Memory B cell (primary cell): ENCODE data around the gene ARHGEF40.
A peak's percentile ranks its signal among the peaks of the same experiment; 100 is the strongest.

Experiments used
- ATAC-seq: fragments of 150-1000 bp; cut with Tn5 transposase; 2 replicates; pipeline ENCODE4 v1.10.0; 2021; ENCODE audit warnings: low read depth, mild to moderate bottlenecking, moderate library complexity
- DNase-seq, 2 donors: peaks; one replicate each; pipeline ENCODE4 v3.0.0; 2022; ENCODE audit warnings: low spot score in 2 of 2
- H3K27ac Mint-ChIP-seq: one replicate; pipeline ENCODE4 v1.8.0; 2022; ENCODE audit warnings: mild to moderate bottlenecking, moderate library complexity, mixed read lengths
- H3K27me3 Mint-ChIP-seq: one replicate; pipeline ENCODE4 v1.8.0; 2022; ENCODE audit warnings: mixed read lengths
- H3K36me3 Mint-ChIP-seq: one replicate; pipeline ENCODE4 v1.8.0; 2022; ENCODE audit warnings: mild to moderate bottlenecking, mixed read lengths
- H3K4me1 Mint-ChIP-seq: one replicate; pipeline ENCODE4 v1.8.0; 2022; ENCODE audit warnings: mixed read lengths
- H3K4me3 Mint-ChIP-seq: one replicate; pipeline ENCODE4 v1.8.0; 2022; ENCODE audit warnings: mild to moderate bottlenecking, moderate library complexity, mixed read lengths
- H3K9me3 Mint-ChIP-seq: one replicate; pipeline ENCODE4 v1.8.0; 2022; ENCODE audit warnings: mixed read lengths

The ARHGEF40 gene

DNA sequence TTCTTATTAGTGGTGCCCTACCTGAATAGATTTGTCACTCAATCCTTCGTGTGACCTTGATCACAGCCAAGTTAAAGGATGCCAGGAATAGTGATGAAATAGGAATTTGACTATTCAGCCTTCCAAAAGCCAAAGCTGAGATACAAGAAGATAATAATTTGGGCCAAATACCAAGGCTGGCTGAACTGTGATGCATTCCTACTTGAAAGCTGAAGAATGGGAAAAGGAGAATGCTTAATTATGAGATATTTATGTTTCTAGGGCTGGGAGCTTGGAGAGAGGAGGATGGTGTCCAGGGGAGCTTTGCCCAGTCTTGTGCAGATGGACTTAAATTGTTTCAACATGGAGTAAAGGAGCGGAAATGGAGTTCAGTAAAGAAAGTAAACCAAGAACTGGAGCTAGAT, 22.7 kb upstream of the ARHGEF40 start:
- Mint-ChIP-seq H3K9me3 (no peaks in the 10 kb centered on the region), H3K4me1 (no peaks in the 10 kb centered on the region), H3K27ac (no peak overlapping the region), H3K36me3 (no peaks in the 10 kb centered on the region), H3K4me3 (no peak overlapping the region), H3K27me3 (peaks cover 26% of the 10 kb centered on the region)
- DNase-seq = no peak
- no peak for ATAC-seq

DNA sequence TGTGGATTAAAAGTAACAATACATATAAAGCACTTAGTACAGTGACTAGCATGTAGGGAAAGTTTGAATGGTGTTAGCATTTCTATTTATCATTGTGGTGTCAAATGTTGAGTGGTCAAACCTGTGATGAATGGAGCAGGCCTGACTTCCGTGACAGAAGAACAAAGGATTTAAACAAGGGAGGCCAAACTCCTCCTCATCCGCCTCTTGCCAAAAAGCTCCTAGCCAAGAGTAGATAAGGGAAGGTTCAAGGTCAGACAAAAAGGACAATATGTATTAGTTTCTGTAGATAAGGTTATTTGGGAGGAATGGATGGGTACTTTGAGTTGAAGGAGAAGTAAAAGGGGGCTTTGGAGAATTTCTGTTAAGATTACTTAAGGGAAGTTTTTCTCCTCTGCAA, 21.5 kb upstream of the ARHGEF40 start:
- Mint-ChIP-seq H3K27me3 (peaks cover 22% of the 10 kb centered on the region), H3K27ac (no peak overlapping the region), H3K9me3 (no peaks in the 10 kb centered on the region), H3K4me3 (no peak overlapping the region), H3K4me1 (no peaks in the 10 kb centered on the region), H3K36me3 (no peaks in the 10 kb centered on the region)
- no peak for ATAC-seq
- DNase-seq = no peak

DNA sequence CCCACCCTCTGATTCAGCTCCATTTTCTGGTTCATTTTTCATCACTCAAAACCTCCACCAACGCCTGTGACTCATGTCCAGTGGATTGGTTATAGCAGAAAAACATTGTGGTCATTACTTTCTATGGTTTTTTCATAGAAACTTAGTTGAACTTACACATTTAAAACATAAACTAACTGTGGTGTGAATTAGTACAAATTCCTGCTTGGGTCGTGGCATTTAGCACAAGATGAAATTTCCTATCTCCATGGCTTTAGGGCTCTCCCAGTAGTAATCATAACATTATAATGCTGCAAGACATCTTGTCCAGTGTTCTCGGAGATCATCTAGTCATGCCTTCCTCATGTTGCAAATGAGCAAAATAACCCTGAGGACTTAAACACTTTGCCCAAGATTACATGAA, 20.8 kb upstream of the ARHGEF40 start:
- no peak overlapping the region for H3K4me3 Mint-ChIP-seq

DNA sequence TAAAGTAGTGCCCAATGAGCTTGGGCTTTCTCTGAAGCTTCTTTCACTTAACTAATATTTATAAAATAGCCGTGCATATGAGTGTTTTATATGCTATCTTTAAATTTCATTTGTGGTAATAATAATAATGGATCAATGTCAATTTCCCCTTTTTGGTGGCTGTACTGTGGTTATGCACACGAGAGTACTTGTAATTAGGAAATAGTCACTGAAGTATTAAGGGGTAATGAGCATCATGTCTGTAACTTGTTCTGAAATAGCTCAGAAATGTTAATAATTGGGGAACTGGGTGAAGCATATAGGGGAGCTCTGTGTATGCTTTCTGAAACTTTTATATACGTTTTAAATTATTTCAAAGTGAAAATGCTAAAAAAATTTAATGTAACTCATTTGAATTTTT, 19.5 kb upstream of the ARHGEF40 start:
- DNase-seq (no peak), ATAC-seq (peak; percentile 52)
- H3K27ac Mint-ChIP-seq = no peak overlapping the region
- H3K36me3 Mint-ChIP-seq = no peaks in the 10 kb centered on the region
- H3K27me3 Mint-ChIP-seq = peaks cover 14% of the 10 kb centered on the region
- no peaks in the 10 kb centered on the region for H3K4me1 Mint-ChIP-seq
- no peak overlapping the region for H3K4me3 Mint-ChIP-seq
- no peaks in the 10 kb centered on the region for H3K9me3 Mint-ChIP-seq

More for the DNA sequence above, 20.8 kb upstream of the ARHGEF40 start:
- Mint-ChIP-seq H3K9me3 (no peaks in the 10 kb centered on the region), H3K27me3 (peaks cover 22% of the 10 kb centered on the region), H3K4me1 (no peaks in the 10 kb centered on the region), H3K27ac (no peak overlapping the region), H3K36me3 (no peaks in the 10 kb centered on the region)
- no peak for DNase-seq
- no peak for ATAC-seq

DNA sequence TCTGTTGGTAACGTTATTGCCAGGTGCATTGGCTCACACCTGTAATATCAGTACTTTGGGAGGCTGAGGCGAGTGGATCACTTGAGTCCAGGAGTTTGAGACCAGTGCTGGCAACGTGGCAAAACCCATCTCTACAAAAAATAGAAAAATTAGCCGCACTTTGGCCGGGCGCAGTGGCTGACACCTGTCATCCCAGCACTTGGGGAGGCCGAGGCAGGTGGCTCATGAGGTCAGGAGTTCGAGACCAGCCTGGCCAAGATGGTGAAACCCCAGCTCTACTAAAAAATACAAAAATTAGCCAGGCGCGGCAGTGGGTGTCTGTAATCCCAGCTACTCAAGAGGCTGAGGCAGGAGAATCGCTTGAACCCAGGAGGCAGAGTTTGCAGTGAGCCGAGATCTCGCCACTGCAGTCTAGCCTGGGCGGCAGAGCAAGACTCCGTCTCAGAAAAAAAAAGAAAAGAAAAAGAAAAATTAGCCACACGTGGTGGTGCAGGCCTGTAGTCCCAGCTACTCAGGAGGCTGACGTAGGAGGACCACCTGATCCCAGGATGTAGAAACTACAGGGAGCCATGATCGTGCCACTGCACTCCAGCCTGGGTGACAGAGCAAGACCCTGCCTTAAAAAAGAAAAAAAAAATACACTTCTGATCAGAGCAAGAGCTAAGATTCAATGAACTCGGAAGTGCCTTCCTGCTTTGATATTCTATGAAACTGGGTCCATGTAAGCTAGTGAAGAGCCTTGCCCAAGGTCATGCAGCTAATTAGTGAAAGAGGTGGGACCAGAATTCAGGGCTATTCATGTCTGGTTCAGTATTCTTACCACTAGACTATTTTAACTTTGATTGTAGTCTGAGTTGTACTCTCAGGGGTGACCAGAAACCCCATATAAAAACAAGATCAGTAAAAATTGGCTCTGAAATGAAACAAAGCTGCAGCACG, 16.7 kb upstream of the ARHGEF40 start:
- no peaks in the 10 kb centered on the region for H3K4me1 Mint-ChIP-seq
- ATAC-seq (no peak), DNase-seq (no peak)
- H3K27me3 Mint-ChIP-seq = peaks cover 15% of the 10 kb centered on the region
- no peak overlapping the region for H3K4me3 Mint-ChIP-seq
- H3K27ac Mint-ChIP-seq = peak overlapping the region; percentile 4
- H3K9me3 Mint-ChIP-seq = no peaks in the 10 kb centered on the region
- H3K36me3 Mint-ChIP-seq = no peaks in the 10 kb centered on the region

DNA sequence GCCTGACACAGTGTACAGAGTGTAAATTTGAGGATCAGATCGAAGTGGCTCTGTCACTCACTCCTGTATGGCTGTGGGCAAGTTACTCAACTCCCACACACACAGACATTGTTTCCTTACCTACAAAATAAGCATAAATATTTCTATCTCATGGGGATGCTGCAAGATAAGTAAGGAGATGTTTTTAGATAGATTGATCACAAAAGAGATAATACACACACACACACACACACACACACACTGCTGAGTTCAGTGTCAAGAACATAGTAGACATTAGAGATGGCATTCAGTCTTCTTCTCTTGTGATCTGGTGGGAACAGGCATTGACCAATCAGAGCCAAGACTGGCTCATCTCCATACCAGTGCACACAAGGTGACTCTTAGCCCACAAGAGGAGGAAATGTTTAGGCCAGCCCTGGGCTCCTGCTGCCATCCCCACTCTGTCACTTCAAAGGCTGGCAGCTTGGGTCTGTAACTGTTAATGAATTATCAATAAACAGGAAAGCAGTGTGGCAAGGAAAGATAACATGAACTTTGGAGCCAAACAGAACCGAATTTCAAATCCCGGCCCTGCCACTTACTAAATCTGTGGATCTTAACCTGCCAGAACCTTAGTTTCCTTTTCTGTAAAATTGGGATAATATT, 15.9 kb upstream of the ARHGEF40 start:
- ATAC-seq (no peak), DNase-seq (no peak)
- Mint-ChIP-seq H3K36me3 (no peaks in the 10 kb centered on the region), H3K4me1 (no peaks in the 10 kb centered on the region), H3K27ac (peak overlapping the region; percentile 4), H3K27me3 (peaks cover 10% of the 10 kb centered on the region), H3K4me3 (no peak overlapping the region), H3K9me3 (no peaks in the 10 kb centered on the region)

DNA sequence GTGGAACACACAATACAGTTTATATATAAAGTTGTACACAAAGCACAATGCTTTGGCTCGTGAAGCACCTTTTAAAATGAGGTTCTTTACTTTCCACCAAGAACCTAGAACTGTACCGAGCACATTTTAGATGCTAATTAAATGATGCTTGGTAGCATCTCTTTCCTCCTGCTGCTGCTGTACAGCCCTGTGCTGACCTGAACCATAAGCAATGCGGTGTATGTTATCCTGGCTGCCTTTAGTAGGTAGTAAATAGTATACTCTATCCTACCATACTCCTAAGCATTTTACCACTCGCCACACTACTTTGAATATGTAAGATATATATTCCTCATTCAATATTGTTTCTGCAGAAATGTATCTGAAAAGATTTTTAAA, 15.3 kb upstream of the ARHGEF40 start:
- H3K4me1 Mint-ChIP-seq = no peaks in the 10 kb centered on the region
- H3K9me3 Mint-ChIP-seq = no peaks in the 10 kb centered on the region
- no peak for ATAC-seq
- H3K36me3 Mint-ChIP-seq = no peaks in the 10 kb centered on the region
- no peak for DNase-seq
- no peak overlapping the region for H3K4me3 Mint-ChIP-seq
- no peak overlapping the region for H3K27ac Mint-ChIP-seq
- peaks cover 9% of the 10 kb centered on the region for H3K27me3 Mint-ChIP-seq

DNA sequence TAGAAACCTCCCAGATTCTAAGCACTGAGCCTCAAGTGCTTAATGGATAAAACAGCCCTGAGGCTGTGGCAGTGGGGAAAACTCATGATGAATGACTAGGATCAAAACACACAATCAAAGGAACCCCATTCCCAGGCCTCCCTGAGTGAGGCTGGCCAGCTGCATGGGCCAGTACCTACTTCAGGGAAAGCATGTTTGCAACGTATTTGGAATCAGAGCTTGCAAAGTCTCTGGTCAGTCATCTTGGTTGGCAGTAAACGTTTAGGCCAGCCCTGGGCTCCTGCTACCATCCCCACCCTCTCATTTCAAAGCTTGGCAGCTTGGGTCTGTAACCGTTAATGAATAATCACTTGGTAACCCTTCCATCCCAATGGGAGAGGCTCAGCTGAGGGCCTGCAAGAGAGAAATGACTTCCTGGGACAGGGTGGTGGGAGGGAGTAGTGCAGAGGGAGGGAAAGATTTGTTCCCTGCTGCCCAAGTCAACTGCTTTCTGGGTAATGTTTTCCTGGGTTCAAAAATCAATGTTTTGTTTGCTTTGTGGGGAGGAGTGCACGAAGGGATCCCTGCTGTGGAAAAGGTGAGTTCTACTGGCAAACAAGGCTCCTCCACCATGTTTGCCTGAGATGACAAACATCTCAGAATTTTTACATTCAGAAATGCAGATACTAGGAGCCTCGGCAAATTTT, 14.5 kb upstream of the ARHGEF40 start:
- no peak overlapping the region for H3K27ac Mint-ChIP-seq
- H3K4me1 Mint-ChIP-seq = no peaks in the 10 kb centered on the region
- DNase-seq (no peak), ATAC-seq (no peak)
- H3K4me3 Mint-ChIP-seq = no peak overlapping the region
- H3K27me3 Mint-ChIP-seq = peaks cover 16% of the 10 kb centered on the region
- H3K36me3 Mint-ChIP-seq = no peaks in the 10 kb centered on the region
- H3K9me3 Mint-ChIP-seq = no peaks in the 10 kb centered on the region

DNA sequence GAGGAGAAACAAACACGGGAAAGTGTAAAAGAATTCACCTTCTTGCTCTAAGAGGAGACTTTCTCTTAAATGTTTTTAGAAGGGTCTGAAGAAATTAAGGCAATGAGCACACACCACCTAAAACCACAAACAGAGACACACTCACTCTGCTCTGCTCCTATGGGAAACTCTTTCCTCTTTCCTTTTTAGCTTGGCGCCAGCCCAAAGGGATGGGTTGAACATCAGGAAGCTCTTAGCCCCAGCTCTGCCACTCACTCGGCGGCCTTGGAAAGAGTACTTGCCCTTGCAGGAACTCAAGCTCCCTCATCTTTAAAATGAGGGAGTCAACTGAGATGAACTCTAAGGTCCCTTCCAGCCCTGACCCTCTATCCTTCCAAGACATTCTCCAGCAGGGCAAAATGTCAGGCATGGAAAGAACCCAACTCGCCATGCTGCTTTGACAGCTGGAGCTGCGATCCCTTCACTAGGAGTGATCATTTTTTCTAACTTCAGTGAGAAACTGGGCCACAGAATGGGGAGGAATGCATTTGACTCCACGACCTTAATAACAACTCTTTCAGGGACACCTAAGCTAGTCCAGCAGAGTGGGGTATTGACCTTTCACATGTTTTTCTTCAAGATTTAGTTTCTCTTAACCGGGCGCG, 13.5 kb upstream of the ARHGEF40 start:
- Mint-ChIP-seq H3K36me3 (no peaks in the 10 kb centered on the region), H3K27me3 (peaks cover 19% of the 10 kb centered on the region), H3K4me3 (no peak overlapping the region), H3K27ac (no peak overlapping the region), H3K4me1 (no peaks in the 10 kb centered on the region), H3K9me3 (no peaks in the 10 kb centered on the region)
- ATAC-seq = no peak
- no peak for DNase-seq

DNA sequence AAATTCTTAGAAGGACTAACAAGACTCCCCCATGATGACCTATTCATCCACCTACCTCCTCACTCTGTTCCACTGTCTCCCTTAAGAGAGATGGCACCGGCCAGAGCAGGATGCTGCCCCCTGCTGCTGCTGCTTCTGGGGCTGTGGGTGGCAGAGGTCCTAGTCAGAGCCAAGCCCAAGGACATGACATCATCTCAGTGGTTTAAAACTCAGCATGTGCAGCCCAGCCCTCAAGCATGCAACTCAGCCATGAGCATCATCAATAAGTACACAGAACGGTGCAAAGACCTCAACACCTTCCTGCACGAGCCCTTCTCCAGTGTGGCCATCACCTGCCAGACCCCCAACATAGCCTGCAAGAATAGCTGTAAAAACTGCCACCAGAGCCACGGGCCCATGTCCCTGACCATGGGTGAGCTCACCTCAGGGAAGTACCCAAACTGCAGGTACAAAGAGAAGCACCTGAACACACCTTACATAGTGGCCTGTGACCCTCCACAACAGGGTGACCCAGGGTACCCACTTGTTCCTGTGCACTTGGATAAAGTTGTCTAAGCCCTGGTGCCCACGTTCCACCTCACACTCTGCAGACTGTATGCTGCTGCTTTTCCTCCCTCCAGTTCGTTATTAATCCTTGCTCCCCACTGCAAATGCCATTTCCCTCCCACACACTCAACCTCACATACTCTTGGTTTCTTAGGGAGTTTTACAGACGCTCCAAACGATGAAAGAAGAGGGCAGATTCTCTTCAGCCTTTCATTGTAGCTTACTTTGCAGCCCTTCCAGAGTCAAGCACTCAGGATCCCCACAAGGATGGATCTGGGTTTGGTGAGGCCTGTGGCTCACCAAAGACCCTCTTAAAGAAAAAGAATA, 12.1 kb upstream of the ARHGEF40 start, which contains the start of gene RNASE8:
RNASE8 (plus strand) TSS at position 20 of the 873 bp plus-strand sequence; CDS start at position 91, 71 bp downstream.
- Mint-ChIP-seq H3K4me3 (no peak within 1 kb of the TSS), H3K27ac (no peak within 1 kb of the TSS), H3K36me3 (no peaks in the 10 kb centered on the region), H3K9me3 (no peaks in the 10 kb centered on the region), H3K4me1 (no peaks in the 10 kb centered on the region), H3K27me3 (peaks cover 18% of the 10 kb centered on the region)
- no peak for ATAC-seq
- DNase-seq = no peak

DNA sequence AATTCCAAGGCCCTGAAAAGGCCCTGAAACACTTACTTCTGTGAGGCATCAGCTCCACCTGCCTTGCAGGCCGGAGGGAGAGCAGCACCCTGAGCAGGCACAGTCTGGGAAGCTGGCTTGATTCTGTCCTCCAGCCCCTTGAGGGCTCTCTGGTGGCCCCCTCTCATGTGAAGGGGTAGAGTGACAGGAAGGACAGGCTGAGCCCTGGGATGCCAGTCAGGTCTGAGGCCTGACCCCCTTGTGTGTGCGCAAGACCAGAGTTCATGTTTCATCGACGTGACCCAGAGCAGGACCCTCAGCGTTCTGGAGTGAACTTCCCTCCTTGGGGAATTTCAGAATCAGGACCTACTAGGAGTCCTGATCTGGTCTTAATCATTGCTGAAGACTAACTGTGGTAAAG, 11.2 kb upstream of the ARHGEF40 start:
- H3K27me3 Mint-ChIP-seq = peaks cover 21% of the 10 kb centered on the region

DNA sequence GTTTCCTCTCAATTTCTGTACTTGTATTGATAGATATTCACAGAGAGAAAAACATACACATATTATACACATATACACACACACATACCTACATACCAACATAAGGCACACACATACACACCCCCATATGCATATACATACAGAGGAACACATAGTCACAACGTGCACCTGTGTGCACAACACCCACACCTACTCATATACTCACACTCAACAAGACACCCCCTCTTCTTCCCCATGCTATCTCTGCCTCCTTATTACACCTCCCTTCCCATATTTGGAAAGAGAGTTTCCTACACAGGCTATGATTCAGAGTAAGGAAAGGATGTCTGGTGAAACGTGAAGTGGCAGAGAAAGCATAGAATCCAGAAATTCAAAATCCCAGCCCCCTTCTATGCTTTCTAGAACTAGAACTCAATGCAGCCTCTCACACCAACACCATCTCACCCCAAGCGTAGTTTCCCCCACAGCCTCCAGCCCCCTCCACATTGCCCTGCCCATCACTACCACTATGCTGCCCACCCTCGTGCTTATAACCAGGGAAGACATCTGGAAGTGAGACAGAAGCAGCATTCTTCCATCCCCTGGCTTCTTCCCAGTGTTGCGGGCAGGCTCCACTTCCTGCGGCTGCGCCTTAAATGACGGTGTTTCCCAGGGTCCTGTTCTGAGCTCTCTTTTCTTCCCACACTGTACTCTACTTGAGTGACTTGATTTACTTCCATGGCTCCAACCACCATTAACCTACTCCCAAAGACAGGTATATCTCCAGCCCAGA, 10.1 kb upstream of the ARHGEF40 start:
- no peak for ATAC-seq

More for the DNA sequence above, 11.2 kb upstream of the ARHGEF40 start:
- no peaks in the 10 kb centered on the region for H3K4me1 Mint-ChIP-seq
- H3K27ac Mint-ChIP-seq = no peak overlapping the region
- H3K36me3 Mint-ChIP-seq = no peaks in the 10 kb centered on the region
- DNase-seq (no peak), ATAC-seq (no peak)
- H3K9me3 Mint-ChIP-seq = no peaks in the 10 kb centered on the region
- H3K4me3 Mint-ChIP-seq = no peak overlapping the region

More for the DNA sequence above, 10.1 kb upstream of the ARHGEF40 start:
- Mint-ChIP-seq H3K27ac (no peak overlapping the region), H3K4me3 (no peak overlapping the region), H3K27me3 (peaks cover 21% of the 10 kb centered on the region), H3K9me3 (no peaks in the 10 kb centered on the region), H3K4me1 (no peaks in the 10 kb centered on the region), H3K36me3 (no peaks in the 10 kb centered on the region)
- no peak for DNase-seq
